ENCODE data around the gene OPTC.

OPTC gene

GRCh38 chr1:203450001-203450400, 44.0 kb upstream of the OPTC start:
- TF ChIP-seq CEBPB (IDR thresholded peaks at IDR 0.05) = no peak
- TF ChIP-seq EP300 (IDR thresholded peaks at IDR 0.05; ENCODE audit: borderline replicate concordance) = no peak
- no peak for TF ChIP-seq FOXM1 (IDR thresholded peaks at IDR 0.05; ENCODE audit: borderline replicate concordance, low read depth)
- TF ChIP-seq REST (IDR thresholded peaks at IDR 0.05; ENCODE audit: low read depth) = no peak
- TF ChIP-seq ZBTB7A (IDR thresholded peaks at IDR 0.05; ENCODE audit: low read depth) = no peak
- TF ChIP-seq TCF12 (IDR thresholded peaks at IDR 0.05; ENCODE audit: low read depth) = no peak
- no peak for TF ChIP-seq MAX (IDR thresholded peaks at IDR 0.05)
- TF ChIP-seq TEAD4 (IDR thresholded peaks at IDR 0.05) = no peak
- TF ChIP-seq USF1 (IDR thresholded peaks at IDR 0.05) = no peak
- TF ChIP-seq YY1 (IDR thresholded peaks at IDR 0.05; ENCODE audit: low read depth) = no peak
- no peak for TF ChIP-seq NFIC (IDR thresholded peaks at IDR 0.05)

- TF ChIP-seq NFIC (IDR thresholded peaks at IDR 0.05) = no peak
- no peak for TF ChIP-seq RAD21 (IDR thresholded peaks at IDR 0.05; ENCODE audit: low read depth)
- no peak for TF ChIP-seq TEAD4 (IDR thresholded peaks at IDR 0.05)
- no peak for TF ChIP-seq CREB1 (IDR thresholded peaks at IDR 0.05; ENCODE audit: low read depth)
- TF ChIP-seq CEBPB (IDR thresholded peaks at IDR 0.05) = no peak
- no peak for TF ChIP-seq YY1 (IDR thresholded peaks at IDR 0.05; ENCODE audit: low read depth)
- TF ChIP-seq MAX (IDR thresholded peaks at IDR 0.05) = no peak
- no peak for TF ChIP-seq EP300 (IDR thresholded peaks at IDR 0.05; ENCODE audit: borderline replicate concordance)
- TF ChIP-seq REST (IDR thresholded peaks at IDR 0.05; ENCODE audit: low read depth) = no peak
- TF ChIP-seq FOXM1 (IDR thresholded peaks at IDR 0.05; ENCODE audit: borderline replicate concordance, low read depth) = no peak
- no peak for TF ChIP-seq EGR1 (IDR thresholded peaks at IDR 0.05)
- TF ChIP-seq TAF1 (IDR thresholded peaks at IDR 0.05; ENCODE audit: low read depth) = no peak
- TF ChIP-seq TCF12 (IDR thresholded peaks at IDR 0.05; ENCODE audit: low read depth) = no peak
- TF ChIP-seq ZBTB7A (IDR thresholded peaks at IDR 0.05; ENCODE audit: low read depth) = no peak
- TF ChIP-seq USF1 (IDR thresholded peaks at IDR 0.05) = no peak
These were observed 43.3 kb upstream of the OPTC start for GRCh38 chr1:203450479-203451149.

- TF ChIP-seq TAF1 (IDR thresholded peaks at IDR 0.05; ENCODE audit: low read depth) = no peak
- no peak for TF ChIP-seq NFIC (IDR thresholded peaks at IDR 0.05)
- TF ChIP-seq TEAD4 (IDR thresholded peaks at IDR 0.05) = no peak
- TF ChIP-seq USF1 (IDR thresholded peaks at IDR 0.05) = no peak
- no peak for TF ChIP-seq REST (IDR thresholded peaks at IDR 0.05; ENCODE audit: low read depth)
- no peak for TF ChIP-seq MAX (IDR thresholded peaks at IDR 0.05)
- no peak for TF ChIP-seq FOXM1 (IDR thresholded peaks at IDR 0.05; ENCODE audit: borderline replicate concordance, low read depth)
- TF ChIP-seq RAD21 (IDR thresholded peaks at IDR 0.05; ENCODE audit: low read depth) = no peak
- TF ChIP-seq YY1 (IDR thresholded peaks at IDR 0.05; ENCODE audit: low read depth) = no peak
- no peak for TF ChIP-seq EGR1 (IDR thresholded peaks at IDR 0.05)
- no peak for TF ChIP-seq EP300 (IDR thresholded peaks at IDR 0.05; ENCODE audit: borderline replicate concordance)
- TF ChIP-seq CREB1 (IDR thresholded peaks at IDR 0.05; ENCODE audit: low read depth) = no peak
- TF ChIP-seq CEBPB (IDR thresholded peaks at IDR 0.05) = no peak
These were observed 41.8 kb upstream of the OPTC start for GRCh38 chr1:203451836-203452784.
